ENCODE measurements around the gene ZNF813.
"Not testable (repeated sequence)": the region's sequence is repeated elsewhere in the genome, so short reads cannot be mapped to it uniquely, and the experiment has no call there.

ZNF813 gene

GRCh38 chr19:53455828-53456227 lies 11.7 kb upstream of the ZNF813 start:
- H3K4me1 ChIP-seq (ENCODE audit: low read length) = no peaks in the 10 kb centered on the region
- H3K79me2 ChIP-seq (ENCODE audit: low read length) = no peaks in the 10 kb centered on the region
- H4K20me1 ChIP-seq (ENCODE audit: insufficient read depth, low read length) = no peaks in the 10 kb centered on the region
- no peaks in the 10 kb centered on the region for H3K27me3 ChIP-seq (ENCODE audit: low read depth, low read length)
- peaks cover 73% of the 10 kb centered on the region for H3K36me3 ChIP-seq (replicated peaks; ENCODE audit: low read depth, low read length)
- H3K9me3 ChIP-seq (ENCODE audit: insufficient read depth, low read length) = peaks cover 51% of the 10 kb centered on the region
- H3K4me3 ChIP-seq (ENCODE audit: low read length) = no peak overlapping the region
- H3K4me2 ChIP-seq (ENCODE audit: low read length) = no peak overlapping the region
- H2AFZ ChIP-seq (ENCODE audit: low read depth, low read length) = no peak overlapping the region
- no peak overlapping the region for H3K9ac ChIP-seq (ENCODE audit: low read length)
- no peak overlapping the region for H3K27ac ChIP-seq (ENCODE audit: low read length)
- TF ChIP-seq EZH2phosphoT487 (IDR thresholded peaks at IDR 0.05; ENCODE audit: low read depth) = no peak
- no peak for TF ChIP-seq CTCF (IDR thresholded peaks at IDR 0.05; ENCODE audit: low read depth, low read length)

GRCh38 chr19:53460131-53460721 lies 7.3 kb upstream of the ZNF813 start:
- H3K9ac ChIP-seq (ENCODE audit: low read length); H2AFZ ChIP-seq (ENCODE audit: low read depth, low read length); H4K20me1 ChIP-seq (ENCODE audit: insufficient read depth, low read length); H3K4me3 ChIP-seq (ENCODE audit: low read length); H3K27me3 ChIP-seq (ENCODE audit: low read depth, low read length); H3K4me2 ChIP-seq (ENCODE audit: low read length); H3K4me1 ChIP-seq (ENCODE audit: low read length); H3K79me2 ChIP-seq (ENCODE audit: low read length); H3K27ac ChIP-seq (ENCODE audit: low read length): not testable (repeated sequence)
- Histone ChIP-seq H3K9me3 (ENCODE audit: insufficient read depth, low read length) (peaks cover 34% of the 10 kb centered on the region), H3K36me3 (replicated peaks; ENCODE audit: low read depth, low read length) (peaks cover 33% of the 10 kb centered on the region)

- no peak for TF ChIP-seq EZH2phosphoT487 (IDR thresholded peaks at IDR 0.05; ENCODE audit: low read depth)
- H3K9me3 ChIP-seq (ENCODE audit: insufficient read depth, low read length) = peaks cover 17% of the 10 kb centered on the region
- H3K79me2 ChIP-seq (ENCODE audit: low read length) = no peaks in the 10 kb centered on the region
- no peak overlapping the region for H3K27ac ChIP-seq (ENCODE audit: low read length)
- no peaks in the 10 kb centered on the region for H3K4me1 ChIP-seq (ENCODE audit: low read length)
- no peak overlapping the region for H3K4me3 ChIP-seq (ENCODE audit: low read length)
- H2AFZ ChIP-seq (ENCODE audit: low read depth, low read length) = no peak overlapping the region
- no peak overlapping the region for H3K4me2 ChIP-seq (ENCODE audit: low read length)
- H3K36me3 ChIP-seq (replicated peaks; ENCODE audit: low read depth, low read length) = peaks cover 17% of the 10 kb centered on the region
- H3K27me3 ChIP-seq (ENCODE audit: low read depth, low read length) = no peaks in the 10 kb centered on the region
- no peaks in the 10 kb centered on the region for H4K20me1 ChIP-seq (ENCODE audit: insufficient read depth, low read length)
- H3K9ac ChIP-seq (ENCODE audit: low read length) = no peak overlapping the region
These were observed 5.7 kb upstream of the ZNF813 start for GRCh38 chr19:53461866-53462265.

GRCh38 chr19:53462861-53463260 lies 4.7 kb upstream of the ZNF813 start:
- H3K27ac ChIP-seq (ENCODE audit: low read length) = no peak overlapping the region
- TF ChIP-seq EZH2phosphoT487 (IDR thresholded peaks at IDR 0.05; ENCODE audit: low read depth) (no peak), CTCF (IDR thresholded peaks at IDR 0.05; ENCODE audit: low read depth, low read length) (no peak)
- H3K4me2 ChIP-seq (ENCODE audit: low read length) = no peak overlapping the region
- H3K9me3 ChIP-seq (ENCODE audit: insufficient read depth, low read length) = peaks cover 14% of the 10 kb centered on the region; the same call in 1 of the 2 replicates
- no peak overlapping the region for H3K9ac ChIP-seq (ENCODE audit: low read length)
- peaks cover 9% of the 10 kb centered on the region for H3K36me3 ChIP-seq (replicated peaks; ENCODE audit: low read depth, low read length)
- no peak overlapping the region for H2AFZ ChIP-seq (ENCODE audit: low read depth, low read length)
- H3K79me2 ChIP-seq (ENCODE audit: low read length) = no peaks in the 10 kb centered on the region
- no peak overlapping the region for H3K4me3 ChIP-seq (ENCODE audit: low read length)
- no peaks in the 10 kb centered on the region for H3K27me3 ChIP-seq (ENCODE audit: low read depth, low read length)
- no peaks in the 10 kb centered on the region for H4K20me1 ChIP-seq (ENCODE audit: insufficient read depth, low read length)
- no peaks in the 10 kb centered on the region for H3K4me1 ChIP-seq (ENCODE audit: low read length)

GRCh38 chr19:53463263-53463662 lies 4.3 kb upstream of the ZNF813 start:
- Histone ChIP-seq H4K20me1 (ENCODE audit: insufficient read depth, low read length) (no peaks in the 10 kb centered on the region), H3K4me1 (ENCODE audit: low read length) (no peaks in the 10 kb centered on the region), H3K27me3 (ENCODE audit: low read depth, low read length) (no peaks in the 10 kb centered on the region), H3K27ac (ENCODE audit: low read length) (no peak overlapping the region), H3K36me3 (replicated peaks; ENCODE audit: low read depth, low read length) (peaks cover 7% of the 10 kb centered on the region), H2AFZ (ENCODE audit: low read depth, low read length) (no peak overlapping the region), H3K4me3 (ENCODE audit: low read length) (no peak overlapping the region), H3K9me3 (ENCODE audit: insufficient read depth, low read length) (peaks cover 11% of the 10 kb centered on the region; the same call in 1 of the 2 replicates), H3K79me2 (ENCODE audit: low read length) (no peaks in the 10 kb centered on the region), H3K9ac (ENCODE audit: low read length) (no peak overlapping the region), H3K4me2 (ENCODE audit: low read length) (no peak overlapping the region)
- TF ChIP-seq EZH2phosphoT487 (IDR thresholded peaks at IDR 0.05; ENCODE audit: low read depth) (no peak), CTCF (IDR thresholded peaks at IDR 0.05; ENCODE audit: low read depth, low read length) (no peak)
